ENCODE measurements around the gene HIPK4.

DNA sequence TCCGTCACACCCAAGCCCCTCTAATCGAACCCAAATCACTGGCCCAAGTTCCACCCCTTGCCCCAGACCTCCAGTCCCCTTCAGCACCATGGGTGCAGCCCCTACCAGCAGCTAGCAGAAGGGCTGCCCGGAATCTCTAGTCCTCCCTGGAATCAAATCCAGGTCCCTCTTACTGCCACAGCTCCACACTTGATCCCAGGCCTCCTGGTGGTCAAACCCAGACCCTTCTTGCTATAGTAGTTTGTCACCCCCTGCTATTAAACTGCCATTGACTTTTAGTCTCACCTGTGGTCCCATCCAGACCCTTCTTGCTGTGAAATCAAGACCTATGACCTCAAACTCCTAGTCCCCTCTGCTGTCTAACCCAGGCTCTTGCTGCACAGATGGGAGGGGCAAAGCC is 8.7 kb downstream of the HIPK4 start:
- TF ChIP-seq EZH2 (IDR thresholded peaks at IDR 0.05; ENCODE audit: borderline replicate concordance, low read depth, low read length, poor library complexity, severe bottlenecking): no peak
- TF ChIP-seq, protein P1, sequence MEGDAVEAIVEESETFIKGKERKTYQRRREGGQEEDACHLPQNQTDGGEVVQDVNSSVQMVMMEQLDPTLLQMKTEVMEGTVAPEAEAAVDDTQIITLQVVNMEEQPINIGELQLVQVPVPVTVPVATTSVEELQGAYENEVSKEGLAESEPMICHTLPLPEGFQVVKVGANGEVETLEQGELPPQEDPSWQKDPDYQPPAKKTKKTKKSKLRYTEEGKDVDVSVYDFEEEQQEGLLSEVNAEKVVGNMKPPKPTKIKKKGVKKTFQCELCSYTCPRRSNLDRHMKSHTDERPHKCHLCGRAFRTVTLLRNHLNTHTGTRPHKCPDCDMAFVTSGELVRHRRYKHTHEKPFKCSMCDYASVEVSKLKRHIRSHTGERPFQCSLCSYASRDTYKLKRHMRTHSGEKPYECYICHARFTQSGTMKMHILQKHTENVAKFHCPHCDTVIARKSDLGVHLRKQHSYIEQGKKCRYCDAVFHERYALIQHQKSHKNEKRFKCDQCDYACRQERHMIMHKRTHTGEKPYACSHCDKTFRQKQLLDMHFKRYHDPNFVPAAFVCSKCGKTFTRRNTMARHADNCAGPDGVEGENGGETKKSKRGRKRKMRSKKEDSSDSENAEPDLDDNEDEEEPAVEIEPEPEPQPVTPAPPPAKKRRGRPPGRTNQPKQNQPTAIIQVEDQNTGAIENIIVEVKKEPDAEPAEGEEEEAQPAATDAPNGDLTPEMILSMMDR (conservative IDR thresholded peaks at IDR 0.05; ENCODE audit: low read depth, low read length): no peak
